IMR-90 (cell line): ENCODE data around the gene PACSIN2. TPM values are rescaled to one million over a fixed set of nuclear protein-coding genes. Genes with fewer than 3 reads are reported as not detected.
A peak's percentile ranks its signal among the peaks of the same experiment; 100 is the strongest.

ENCODE experiments used
- ATAC-seq: fragments of 200-7000 bp; cut with Tn5 transposase; 2 replicates; pipeline ENCODE4 v1.9.1; 2020; ENCODE audit warnings: low read depth, mild to moderate bottlenecking, moderate library complexity
- BruUV-seq: library from RNA; stranded (reverse); fragments of 400-500 nt; replicated peaks from 2 replicates; lab custom pipeline; 2021; lab: Mats Ljungman, UMichigan
- CTCF ChIA-PET: fragments of 300-600 bp; formaldehyde crosslinking; extraction: SDS; loops from one replicate; lab custom pipeline; 2021; ENCODE audit warnings: antibody characterized with exemption; lab: Yijun Ruan, JAX
- POLR2A ChIA-PET: fragments of 300-600 bp; sonication (Branson Sonifier 250); formaldehyde crosslinking; loops from one replicate; lab custom pipeline; 2022; ENCODE audit warnings: antibody characterized with exemption; ENCODE audit not compliant: unreplicated experiment; lab: Charles Lee
- DNase-seq: peaks from one replicate; pipeline ENCODE4 v3.0.0; 2013
- H2AFZ ChIP-seq: replicated peaks from 2 replicates; pipeline ENCODE3; 2013; ENCODE audit warnings: low read length, mild to moderate bottlenecking; ENCODE audit not compliant: poor library complexity
- H2AK5ac ChIP-seq: 2 replicates; pipeline ENCODE4 v1.6.1; 2013; ENCODE audit warnings: low read depth, low read length, inconsistent platforms
- H2AK9ac ChIP-seq: replicated peaks from 2 replicates; pipeline ENCODE3; 2013; ENCODE audit warnings: mild to moderate bottlenecking, low read depth, low read length, moderate library complexity; ENCODE audit not compliant: poor library complexity
- H2BK120ac ChIP-seq: 2 replicates; pipeline ENCODE4 v1.6.1; 2013; ENCODE audit warnings: low read depth, low read length, inconsistent platforms
- H2BK15ac ChIP-seq: 3 replicates; pipeline ENCODE4 v1.6.1; 2013; ENCODE audit warnings: low read depth, low read length, inconsistent platforms
- H2BK20ac ChIP-seq: 2 replicates; pipeline ENCODE4 v1.6.1; 2013; ENCODE audit warnings: low read depth, mild to moderate bottlenecking, inconsistent platforms, low read length, moderate library complexity
- H2BK5ac ChIP-seq: 2 replicates; pipeline ENCODE4 v1.6.1; 2013; ENCODE audit warnings: mild to moderate bottlenecking, low read depth, low read length, inconsistent platforms; ENCODE audit not compliant: poor library complexity, severe bottlenecking
- H3K14ac ChIP-seq: replicated peaks from 2 replicates; pipeline ENCODE4 v1.6.1; 2013; ENCODE audit warnings: low read depth, low read length, inconsistent platforms
- H3K18ac ChIP-seq: 2 replicates; pipeline ENCODE4 v1.6.1; 2013; ENCODE audit warnings: low read depth, low read length, control low read depth
- H3K23ac ChIP-seq: 2 replicates; pipeline ENCODE4 v1.6.1; 2013; ENCODE audit warnings: low read depth, low read length, inconsistent platforms
- H3K27ac ChIP-seq: 2 replicates; pipeline ENCODE4 v1.5.1; 2013; ENCODE audit warnings: mild to moderate bottlenecking, control low read depth, low read length; ENCODE audit not compliant: insufficient read depth
- H3K27me3 ChIP-seq: 2 replicates; pipeline ENCODE4 v1.6.1; 2013; ENCODE audit warnings: low read length; ENCODE audit not compliant: control insufficient read depth, insufficient read depth
- H3K36me3 ChIP-seq: 2 replicates; pipeline ENCODE4 v1.6.1; 2013; ENCODE audit warnings: low read length, mixed read lengths; ENCODE audit not compliant: control insufficient read depth, insufficient read depth
- H3K4ac ChIP-seq: 2 replicates; pipeline ENCODE4 v1.6.1; 2013; ENCODE audit warnings: low read depth, low read length, inconsistent platforms
- H3K4me1 ChIP-seq: 2 replicates; pipeline ENCODE4 v1.6.1; 2013; ENCODE audit warnings: low read length, mixed read lengths; ENCODE audit not compliant: control insufficient read depth, insufficient read depth
- H3K4me2 ChIP-seq: 2 replicates; pipeline ENCODE4 v1.6.1; 2013; ENCODE audit warnings: low read depth, mild to moderate bottlenecking, control low read depth, low read length, moderate library complexity
- H3K4me3 ChIP-seq: 2 replicates; pipeline ENCODE4 v1.5.1; 2013; ENCODE audit warnings: low read depth, mild to moderate bottlenecking, control low read depth, low read length, moderate library complexity; ENCODE audit not compliant: insufficient read depth
- H3K56ac ChIP-seq: 2 replicates; pipeline ENCODE4 v1.6.1; 2013; ENCODE audit warnings: low read length, inconsistent platforms; ENCODE audit not compliant: insufficient read depth; ENCODE audit errors: extremely low read depth
- H3K79me1 ChIP-seq, 2 experiments: 2 replicates each; pipeline ENCODE4 v1.6.1; 2013; ENCODE audit warnings: low read length in 2 of 2, inconsistent platforms in 1 of 2, low read depth in 1 of 2
- H3K9ac ChIP-seq: 2 replicates; pipeline ENCODE4 v1.6.1; 2013; ENCODE audit warnings: low read depth, low read length, control low read depth
- H3K9me1 ChIP-seq: 2 replicates; pipeline ENCODE4 v1.6.1; 2013; ENCODE audit warnings: low read length, inconsistent platforms; ENCODE audit not compliant: insufficient read depth
- H3K9me3 ChIP-seq: 2 replicates; pipeline ENCODE4 v1.6.1; 2013; ENCODE audit warnings: low read length; ENCODE audit not compliant: control insufficient read depth, insufficient read depth
- H4K20me1 ChIP-seq: 2 replicates; pipeline ENCODE4 v1.6.1; 2013; ENCODE audit warnings: low read length, inconsistent platforms; ENCODE audit not compliant: insufficient read depth
- H4K5ac ChIP-seq: 2 replicates; pipeline ENCODE4 v1.6.1; 2013; ENCODE audit warnings: mild to moderate bottlenecking, low read depth, low read length, control low read depth
- H4K8ac ChIP-seq, 2 experiments: 2 replicates each; pipeline ENCODE4 v1.6.1; 2013; ENCODE audit warnings: low read depth in 2 of 2, low read length in 2 of 2, control low read depth in 1 of 2, inconsistent platforms in 1 of 2
- H4K91ac ChIP-seq: 2 replicates; pipeline ENCODE4 v1.6.1; 2013; ENCODE audit warnings: low read depth, low read length, inconsistent platforms; ENCODE audit not compliant: insufficient read depth
- FOS ChIP-seq: fragments of 150-350 bp; IDR thresholded peaks from 2 replicates; pipeline ENCODE4 v1.6.1; 2016; ENCODE audit warnings: low read depth, low read length
- SMC3 ChIP-seq: fragments of 150-350 bp; IDR thresholded peaks from 2 replicates; pipeline ENCODE4 v1.6.1; 2016; ENCODE audit warnings: low read depth, mild to moderate bottlenecking, antibody characterized with exemption, low read length, moderate library complexity
- WGBS, 2 experiments: methylation state at CpG; one replicate each; pipeline versions ENCODE4 v1.1.5 to v1.1.7; 2013; ENCODE audit warnings: missing lambda C conversion rate in 2 of 2; ENCODE audit not compliant: insufficient read length in 1 of 2; ENCODE audit errors: extremely low coverage in 2 of 2; 5-methylcytosine and 5-hydroxymethylcytosine counted together
- dilution Hi-C: fragments of 300-500 bp; cut with HindIII; formaldehyde crosslinking; loops from one replicate; pipeline ENCODE4 v1.14.3; 2018; ENCODE audit warnings: low sequenced_read_pairs; ENCODE audit not compliant: unreplicated experiment
- in situ Hi-C: fragments of 300-500 bp; cut with MboI; formaldehyde crosslinking; loops from 3 replicates; pipeline ENCODE4 v1.14.3; 2019; ENCODE audit warnings: low sequenced_read_pairs, inconsistent platforms, mixed read lengths
- intact Hi-C: fragments of 100-400 bp; cut with micrococcal nuclease; formaldehyde crosslinking; loops from 2 replicates; pipeline ENCODE4 v1.10.0; 2022
- polyA plus RNA-seq, 3 experiments: library from polyadenylated mRNA; depleted of rRNA; stranded (reverse); fragments of >200 nt; gene quantifications; 2 replicates each; pipeline ENCODE4 v1.2.3, GENCODE V29; 2012; ENCODE audit warnings: low replicate concordance in 1 of 3
- total RNA-seq: library from RNA; depleted of rRNA; stranded (reverse); fragments of >200 nt; gene quantifications from 2 replicates; pipeline ENCODE4 v1.2.3, GENCODE V29; 2012

The PACSIN2 gene
- total and polyA plus RNA-seq, 2 of the 4 experiments (the other 2 are of a cell fraction), result 85.0 to 118 TPM

DNA sequence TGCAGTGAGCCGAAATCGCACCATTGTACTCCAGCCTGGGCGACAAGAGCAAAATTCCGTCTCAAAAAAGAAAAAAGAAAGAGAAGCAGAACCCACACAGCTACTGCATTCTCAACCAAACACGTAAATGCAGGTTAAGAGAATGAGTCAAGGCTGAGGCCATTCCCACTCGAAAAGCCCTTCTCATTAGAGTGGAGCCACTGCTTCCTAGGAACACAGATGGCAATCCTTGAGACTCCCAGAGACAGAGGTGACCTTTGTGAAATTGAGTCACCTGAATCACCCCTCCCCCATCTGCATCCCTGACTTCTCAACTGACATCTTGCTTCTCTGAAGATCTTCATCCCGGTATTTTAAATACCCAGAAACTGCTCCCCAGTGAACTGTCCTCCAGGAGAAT is 8.2 kb downstream of the PACSIN2 start:
- CTCF ChIA-PET, result no interaction called here

More for the DNA sequence above, 8.2 kb downstream of the PACSIN2 start:
- Histone ChIP-seq H3K36me3 (no peaks in the 10 kb centered on the region), H4K20me1 (peaks cover 42% of the 10 kb centered on the region), H3K4ac (no peak overlapping the region; the same call in 1 of the 2 replicates), H3K27me3 (no peaks in the 10 kb centered on the region), H4K5ac (no peak overlapping the region; the same call in 1 of the 2 replicates), H2AFZ (no peak overlapping the region), H2BK20ac (no peak overlapping the region), H3K9ac (no peak overlapping the region), H3K23ac (peak overlapping the region; percentile 59; the same call in 1 of the 2 replicates), H2AK9ac (no peak overlapping the region), H3K4me3 (no peak overlapping the region), H2BK120ac (no peak overlapping the region), H3K9me3 (no peaks in the 10 kb centered on the region), H3K4me1 (peaks cover 36% of the 10 kb centered on the region), H3K79me1 (peaks cover 12 to 71% of the 10 kb centered on the region in 2 experiments), H3K9me1 (peaks cover 32% of the 10 kb centered on the region), H4K91ac (no peak overlapping the region), H3K14ac (no peak overlapping the region), H2BK15ac (no peak overlapping the region), H3K4me2 (no peak overlapping the region), H2BK5ac (no peak overlapping the region), H3K56ac (no peak overlapping the region), H3K18ac (no peak overlapping the region), H3K27ac (no peak overlapping the region), H2AK5ac (peak overlapping the region; percentile 33; the same call in 1 of the 2 replicates), H4K8ac (no peak overlapping the region)
- 80% methylated on average over 1 of the region's 7 CpGs; no CpG with 5 or more reads in 1 of the 2 experiments for WGBS, 2 experiments
- POLR2A ChIA-PET, result interaction anchor here (1.3 kb wide), 1 partner anchor 12 kb away, joined by 3 read pairs; no protein-coding TSS in a partner anchor
- DNase-seq (no peak), ATAC-seq (no peak)
- no peak for TF ChIP-seq FOS
- no peak for TF ChIP-seq SMC3
- dilution Hi-C loops (no loop called here), intact Hi-C loops (no loop called here), in situ Hi-C loops (no loop called here)
- BruUV-seq, result no TSS peak
